GM12891 (cell line): ENCODE results near the gene HTR3B.
"Not testable (repeated sequence)": the region's sequence is repeated elsewhere in the genome, so short reads cannot be mapped to it uniquely, and the experiment has no call there.

Experiments used
- DNase-seq: peaks from one replicate; pipeline ENCODE4 v3.0.0; 2011; ENCODE audit warnings: low spot score; ENCODE audit not compliant: insufficient read length
- FAIRE-seq: peaks from 2 replicates; lab custom pipeline; 2011; peaks lifted over from hg19 to GRCh38; lab: Jason Lieb, UNC
- PAX5 ChIP-seq: IDR thresholded peaks from 2 replicates; pipeline ENCODE4 v1.6.1; 2011; ENCODE audit warnings: low read length, moderate library complexity, mild to moderate bottlenecking; ENCODE audit not compliant: insufficient read depth, severe bottlenecking
- POLR2A ChIP-seq: IDR thresholded peaks from 2 replicates; pipeline ENCODE4 v1.6.1; 2011; ENCODE audit warnings: low read depth, low read length, control low read depth
- POLR2AphosphoS5 ChIP-seq: IDR thresholded peaks from 2 replicates; pipeline ENCODE4 v1.6.1; 2011; ENCODE audit warnings: low read depth, low read length, control low read depth
- POU2F2 ChIP-seq: IDR thresholded peaks from 2 replicates; pipeline ENCODE4 v1.6.1; 2011; ENCODE audit warnings: low read depth, mild to moderate bottlenecking, control low read depth, low read length, moderate library complexity
- SPI1 ChIP-seq: IDR thresholded peaks from 2 replicates; pipeline ENCODE4 v1.6.1; 2011; ENCODE audit warnings: low read depth, low read length, control low read depth
- TAF1 ChIP-seq: IDR thresholded peaks from 2 replicates; pipeline ENCODE4 v1.6.1; 2011; ENCODE audit warnings: low read depth, low read length, control low read depth

The HTR3B gene

GRCh38 chr11:113873236-113873626 lies 31.4 kb upstream of the HTR3B start:
- no peak for TF ChIP-seq PAX5
- no peak for TF ChIP-seq POLR2AphosphoS5
- TF ChIP-seq TAF1 = no peak
- no peak for TF ChIP-seq SPI1
- TF ChIP-seq POU2F2 = no peak
- TF ChIP-seq POLR2A = no peak
- DNase-seq = no peak
- FAIRE-seq = no peak

- no peak for FAIRE-seq
- DNase-seq = no peak
- no peak for TF ChIP-seq POLR2A
- no peak for TF ChIP-seq POLR2AphosphoS5
- TF ChIP-seq PAX5 = no peak
- TF ChIP-seq POU2F2 = no peak
- TF ChIP-seq SPI1 = no peak
- TF ChIP-seq TAF1 = no peak
These were observed 30.5 kb upstream of the HTR3B start for GRCh38 chr11:113874096-113874495.

- peak; percentile 13 for FAIRE-seq
- no peak for TF ChIP-seq POU2F2
- TF ChIP-seq POLR2AphosphoS5 = no peak
- no peak for TF ChIP-seq POLR2A
- no peak for TF ChIP-seq TAF1
- no peak for TF ChIP-seq SPI1
- TF ChIP-seq PAX5 = no peak
- DNase-seq = peak; percentile 7
These were observed 29.9 kb upstream of the HTR3B start for GRCh38 chr11:113874581-113875233.

GRCh38 chr11:113875234-113876073 lies 29.1 kb upstream of the HTR3B start, which contains the start of gene USP28:
TSS of gene USP28 (minus strand) at chr11:113875572. CDS start at chr11:113875501, 71 bp downstream.
- peak; percentile 87 for DNase-seq
- TF ChIP-seq POLR2AphosphoS5 (peak; percentile 93), TAF1 (peak; percentile 78), SPI1 (no peak), PAX5 (peak; percentile 45), POLR2A (peak; percentile 89), POU2F2 (no peak)
- FAIRE-seq = peak; percentile 97

- no peak for DNase-seq
- TF ChIP-seq POU2F2 (no peak), SPI1 (no peak), PAX5 (no peak), POLR2AphosphoS5 (no peak), TAF1 (no peak), POLR2A (no peak)
- FAIRE-seq = no peak
These were observed 28.4 kb upstream of the HTR3B start for GRCh38 chr11:113876074-113876797.

GRCh38 chr11:113876798-113877669 lies 27.6 kb upstream of the HTR3B start:
- no peak for TF ChIP-seq POU2F2
- no peak for TF ChIP-seq PAX5
- no peak for TF ChIP-seq POLR2AphosphoS5
- TF ChIP-seq SPI1 = no peak
- TF ChIP-seq POLR2A = no peak
- TF ChIP-seq TAF1 = no peak
- peak; percentile 33 for FAIRE-seq
- no peak for DNase-seq

- FAIRE-seq (no peak), DNase-seq (no peak)
- TF ChIP-seq POLR2AphosphoS5 (no peak), PAX5 (no peak), TAF1 (no peak), POU2F2 (no peak), SPI1 (no peak), POLR2A (no peak)
These were observed 26.9 kb upstream of the HTR3B start for GRCh38 chr11:113877670-113878055.

- not testable (repeated sequence) for DNase-seq, FAIRE-seq
These were observed 25.1 kb upstream of the HTR3B start for GRCh38 chr11:113879446-113879845.

- TF ChIP-seq POU2F2 (no peak), TAF1 (no peak), POLR2AphosphoS5 (no peak), POLR2A (no peak), PAX5 (no peak), SPI1 (no peak)
- FAIRE-seq (no peak), DNase-seq (no peak)
These were observed 23.6 kb upstream of the HTR3B start for GRCh38 chr11:113880971-113881370.
